Hypothalamus (tissue), 51 donors: ENCODE data around the gene FGF23.
A peak's percentile ranks its signal among the peaks of the same experiment; 100 is the strongest.

Experiments used
- DNase-seq, 51 donors: peaks; one replicate each; lab custom pipeline; 2025; lab: John Stamatoyannopoulos, UW

The FGF23 gene

DNA sequence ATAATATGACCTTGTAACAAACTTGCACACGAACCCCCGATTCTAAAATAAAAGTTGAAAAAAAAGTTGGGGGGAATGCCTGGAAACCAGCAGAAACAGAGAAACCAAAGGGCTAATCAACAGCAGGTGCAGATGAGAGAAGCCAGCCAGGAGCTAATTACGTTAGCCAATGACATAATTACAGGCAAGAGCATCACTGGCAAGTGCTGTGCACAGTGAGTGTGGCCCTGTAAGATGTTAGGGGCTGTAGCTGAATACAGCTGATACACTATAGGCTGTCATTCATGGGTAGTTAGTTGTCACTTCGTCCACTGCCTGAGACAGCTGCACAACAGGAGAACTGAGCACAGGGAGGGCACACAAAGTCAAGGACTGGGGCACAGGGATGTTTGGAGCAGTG lies 7.3 kb upstream of the FGF23 start:
- DNase-seq = no peak

GRCh38 chr12:4383304-4383865 lies 3.9 kb upstream of the FGF23 start:
- no peak for DNase-seq

GRCh38 chr12:4380332-4380731 lies 820 bp upstream of the FGF23 start:
- no peak for DNase-seq

GRCh38 chr12:4378772-4379171 lies 740 bp downstream of the FGF23 start:
- no peak for DNase-seq

DNA sequence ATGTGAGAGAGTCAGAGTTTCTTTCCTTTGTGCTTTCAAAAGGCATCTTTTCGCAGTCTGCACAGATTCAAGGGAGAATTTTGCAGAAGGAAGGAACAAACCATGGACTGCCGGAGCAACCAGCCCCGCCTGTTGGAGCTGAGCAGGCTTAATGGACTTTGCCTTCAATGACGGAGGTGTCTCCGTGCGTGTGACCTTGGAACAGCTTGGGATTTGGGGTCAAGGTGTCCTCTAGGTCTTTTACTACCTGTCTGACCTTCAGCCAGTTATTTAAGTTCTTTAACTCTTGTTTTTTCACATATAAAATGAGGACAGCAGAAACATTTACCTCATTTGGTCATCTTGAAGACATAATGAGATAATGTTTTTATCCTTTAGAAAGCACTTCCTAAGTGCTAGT lies 4.1 kb downstream of the FGF23 start:
- no peak for DNase-seq

DNA sequence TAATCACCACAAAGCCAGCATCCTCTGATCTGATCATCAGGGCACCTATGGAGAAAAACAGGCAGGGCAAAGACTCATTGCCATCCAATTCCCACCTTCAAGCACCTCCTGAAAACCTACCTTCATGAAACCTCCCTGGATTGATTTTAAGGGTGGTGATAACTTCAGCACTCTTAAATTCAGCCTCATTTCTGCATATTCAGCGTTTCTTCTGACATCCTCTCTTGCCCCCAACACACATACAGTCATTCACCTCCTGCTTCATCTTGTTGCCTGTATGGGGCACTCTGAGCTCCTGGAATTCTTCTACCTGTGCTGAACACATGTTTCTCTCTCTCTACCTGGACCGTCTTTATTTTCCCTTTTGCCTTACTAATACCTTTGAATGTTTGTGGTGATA lies 6.9 kb downstream of the FGF23 start:
- DNase-seq = no peak

DNA sequence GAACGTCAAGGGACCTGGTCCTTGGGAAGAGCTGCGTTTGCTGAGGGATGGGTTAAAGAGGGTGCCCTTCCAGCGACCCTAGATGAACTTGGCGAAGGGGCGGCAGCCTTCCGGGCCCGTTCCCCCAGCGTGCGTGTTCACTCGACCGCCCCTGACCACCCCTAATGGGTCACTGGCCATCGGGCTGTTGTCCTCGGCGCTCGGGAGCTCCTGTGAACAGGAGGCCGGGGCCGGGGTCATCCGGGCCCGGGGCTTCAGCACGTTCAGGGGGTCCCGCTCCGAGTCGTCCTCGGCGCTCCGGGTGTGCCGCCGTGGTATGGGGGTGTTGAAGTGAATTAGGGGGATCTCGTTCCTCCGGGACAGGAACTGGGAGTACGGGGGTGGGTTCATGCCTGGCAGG lies 9.2 kb downstream of the FGF23 start:
- DNase-seq = no peak

GRCh38 chr12:4369548-4369947 lies 10.0 kb downstream of the FGF23 start:
- DNase-seq = no peak

DNA sequence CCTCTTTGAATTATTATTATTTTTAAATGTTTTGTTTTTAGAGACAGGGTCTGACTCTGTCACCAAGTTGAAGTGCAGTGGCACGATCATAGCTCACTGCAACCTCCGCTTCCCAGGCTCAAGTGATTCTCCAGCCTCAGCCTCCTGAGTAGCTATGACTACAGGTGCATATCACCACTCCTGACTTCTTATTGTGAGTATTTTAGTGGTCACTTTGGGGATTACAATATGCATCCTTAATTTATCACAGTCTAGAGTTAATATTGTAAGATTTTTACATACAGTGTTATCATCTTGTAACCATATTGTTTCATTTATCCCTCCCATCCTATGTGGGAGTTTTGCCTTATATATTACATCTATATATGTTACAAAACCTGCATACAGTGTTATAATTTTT lies 13.4 kb downstream of the FGF23 start:
- no peak for DNase-seq

GRCh38 chr12:4356041-4356327 lies 23.5 kb downstream of the FGF23 start:
- peak in 1 of 51 donors; percentile 2 for DNase-seq

DNA sequence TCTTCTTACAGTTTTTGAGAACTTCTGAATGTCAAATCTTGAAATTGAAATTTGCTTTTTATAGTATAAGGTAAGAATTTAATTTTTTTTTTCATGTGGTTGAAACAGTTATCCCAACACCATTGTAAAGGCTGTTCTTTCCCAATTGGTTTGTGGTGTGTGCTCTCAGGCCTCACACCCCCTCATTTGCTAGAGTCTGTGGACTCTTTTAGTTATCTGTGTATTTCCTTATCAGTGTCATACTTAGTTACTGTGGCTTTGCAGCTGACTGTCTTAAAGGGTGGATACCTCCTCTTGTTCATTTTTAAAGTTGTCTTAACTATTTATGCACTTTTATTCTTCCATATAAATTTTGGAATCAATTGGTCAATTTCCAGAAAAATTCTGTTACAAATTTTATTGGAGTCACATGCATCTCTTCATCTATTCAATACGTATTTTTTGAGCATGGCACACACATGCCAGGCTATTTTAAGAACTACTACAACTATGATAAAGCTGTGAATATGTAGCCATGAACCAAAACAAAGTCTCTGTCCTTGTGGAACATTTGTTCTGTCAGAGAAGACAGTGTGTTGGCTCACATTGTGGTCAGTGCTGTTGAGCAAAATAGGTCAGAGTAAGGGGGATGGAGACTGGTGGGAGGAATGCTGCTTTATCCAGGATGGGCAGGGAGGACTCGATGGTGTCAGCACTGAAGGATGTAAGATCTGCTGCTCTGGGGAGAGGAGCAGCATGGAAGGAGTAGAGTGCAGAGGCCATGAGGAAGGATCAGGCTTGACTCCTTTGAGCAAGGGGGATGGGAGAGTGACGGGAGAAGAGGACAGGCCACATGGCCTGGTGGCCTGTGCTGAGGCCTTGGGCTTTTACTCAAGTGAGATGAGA lies 24.1 kb downstream of the FGF23 start:
- no peak for DNase-seq

- no peak for DNase-seq
Observed at GRCh38 chr12:4353785-4354208, 25.7 kb downstream of the FGF23 start.

- no peak for DNase-seq
Observed at GRCh38 chr12:4346931-4347330, 32.6 kb downstream of the FGF23 start.

- no peak for DNase-seq
Observed at GRCh38 chr12:4331842-4332241, 47.7 kb downstream of the FGF23 start.

GRCh38 chr12:4331221-4331620 lies 48.3 kb downstream of the FGF23 start:
- no peak for DNase-seq

DNA sequence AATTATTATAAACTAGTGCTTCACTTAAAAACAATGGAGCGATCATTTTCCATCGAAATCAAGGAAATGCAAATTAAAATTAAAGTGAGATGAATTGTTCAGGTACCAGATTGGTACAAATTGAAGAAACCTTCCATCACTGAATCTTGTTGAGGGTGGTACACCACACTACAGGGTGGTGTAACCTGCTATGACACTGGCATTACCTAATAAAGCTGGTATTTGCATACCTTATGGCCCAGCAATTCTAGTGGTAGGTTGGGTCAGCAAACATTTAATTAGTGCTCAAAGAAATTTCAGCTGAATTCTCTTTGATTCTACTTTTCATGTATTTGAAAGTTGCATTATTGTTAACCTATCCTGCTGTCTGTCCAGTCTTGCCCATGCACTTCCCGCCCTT lies 49.3 kb downstream of the FGF23 start:
- no peak for DNase-seq

- DNase-seq = no peak
Observed at GRCh38 chr12:4327293-4327692, 52.2 kb downstream of the FGF23 start.

- no peak for DNase-seq
Observed at GRCh38 chr12:4325966-4326365, 53.5 kb downstream of the FGF23 start.

DNA sequence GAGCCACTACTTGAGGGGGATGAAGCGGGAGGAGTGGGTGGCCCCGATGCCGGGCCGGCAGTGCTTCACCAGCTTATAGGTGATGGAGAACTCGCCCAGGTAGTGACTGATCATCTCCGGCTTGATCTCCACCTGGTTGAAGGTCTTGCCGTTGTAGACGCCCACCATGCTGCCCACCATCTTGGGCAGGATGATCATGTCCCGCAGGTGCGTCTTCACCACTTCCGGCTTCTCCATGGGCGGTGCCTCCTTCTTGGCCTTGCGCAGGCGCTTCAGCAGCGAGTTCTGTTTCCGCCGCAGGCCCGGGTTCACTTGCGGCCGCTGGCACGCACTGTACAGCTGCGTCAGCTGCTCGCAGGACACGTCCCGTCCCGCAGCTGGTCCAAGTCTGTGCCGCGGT lies 55.1 kb downstream of the FGF23 start:
- no peak for DNase-seq

DNA sequence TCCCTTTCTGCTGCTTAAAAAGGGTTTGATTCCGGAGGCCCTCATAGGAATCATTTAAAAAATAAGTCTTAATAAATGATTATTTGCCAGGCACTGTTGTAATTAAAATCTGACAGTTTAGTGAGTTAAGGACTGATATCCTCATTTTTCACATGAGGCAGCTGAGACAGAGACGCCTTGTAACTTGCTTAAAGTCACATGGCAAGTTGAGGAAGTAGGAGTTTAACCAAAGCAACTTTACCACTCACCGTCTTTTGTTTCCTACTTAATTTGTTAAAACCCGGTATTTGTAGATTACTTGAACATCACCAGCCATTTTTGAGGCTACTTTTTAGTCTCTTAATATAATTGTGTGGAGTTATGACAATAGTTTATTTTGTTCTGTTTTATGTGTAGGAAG lies 56.1 kb downstream of the FGF23 start:
- DNase-seq = no peak

DNA sequence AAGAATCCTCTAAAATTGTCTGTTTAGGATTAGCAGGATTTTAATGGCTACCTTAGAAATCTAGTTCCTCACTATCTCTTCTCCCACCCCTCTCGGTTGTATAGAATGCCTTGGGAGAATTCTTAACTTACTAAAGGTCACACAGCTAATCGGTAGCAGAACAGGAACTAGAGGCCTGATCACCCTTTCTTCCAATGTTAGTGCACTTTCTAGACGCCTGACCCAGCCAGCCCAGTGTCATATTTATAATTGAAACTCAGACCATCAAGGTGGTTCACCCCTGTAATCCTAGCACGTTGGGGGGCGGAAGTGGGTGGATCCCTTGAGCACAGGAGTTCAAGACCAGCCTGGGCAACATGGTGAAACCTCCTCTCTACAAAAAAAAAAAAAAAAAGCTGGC lies 56.8 kb downstream of the FGF23 start:
- DNase-seq = no peak

GRCh38 chr12:4320853-4321701 lies 58.4 kb downstream of the FGF23 start, which contains the start of gene TIGAR:
TSS of gene TIGAR (plus strand) at chr12:4321213. CDS start at chr12:4321272, 59 bp downstream.
- DNase-seq = peak; percentile 49 to 97 (median 88)
